HCT116 (cell line): ENCODE results near the gene MYRF. TPM values are rescaled to one million over a fixed set of nuclear protein-coding genes. Genes with fewer than 3 reads are reported as not detected.

Experiments
- ATAC-seq: fragments of 200-7000 bp; cut with Tn5 transposase; 2 replicates; pipeline ENCODE4 v1.9.1; 2020; ENCODE audit warnings: mild to moderate bottlenecking, moderate library complexity
- BruUV-seq: library from RNA; stranded (reverse); fragments of 400-500 nt; replicated peaks from 2 replicates; lab custom pipeline; 2021; lab: Mats Ljungman, UMichigan
- CTCF ChIA-PET: fragments of 300-600 bp; sonication (Branson Sonifier 250); formaldehyde crosslinking; loops from one replicate; lab custom pipeline; 2021; ENCODE audit warnings: antibody characterized with exemption; lab: Charles Lee
- POLR2A ChIA-PET: fragments of 300-600, 350-600 bp; sonication (Branson Sonifier 250); formaldehyde crosslinking; loops from one replicate; lab custom pipeline; 2021; ENCODE audit warnings: antibody characterized with exemption; lab: Charles Lee
- RAD21 ChIA-PET, 2 experiments: fragments of 300-600 bp; sonication (Branson Sonifier 250); formaldehyde crosslinking; loops; one replicate each; lab custom pipeline; 2023; ENCODE audit warnings: low total read pairs in 2 of 2; ENCODE audit not compliant: uncharacterized antibody in 2 of 2, unreplicated experiment in 2 of 2, low non-redundant PET in 1 of 2; lab: Charles Lee
- DNase-seq: peaks from one replicate; pipeline ENCODE4 v3.0.0-alpha.2; 2010; ENCODE audit warnings: low read depth, low spot score
- H2AFZ ChIP-seq: fragments of 200-600 bp; shearing (Covaris generic), sonication (generic); 2 replicates; pipeline ENCODE4 v1.6.1; 2017; ENCODE audit warnings: low read depth, mixed run types, mixed read lengths, antibody characterized with exemption, low read length; ENCODE audit not compliant: poor library complexity, severe bottlenecking
- H3K27ac ChIP-seq: 2 replicates; pipeline ENCODE4 v1.5.1; 2012; ENCODE audit warnings: low read depth, low read length
- H3K27me3 ChIP-seq: fragments of 200-600 bp; sonication (generic); 2 replicates; pipeline ENCODE4 v1.6.1; 2016; ENCODE audit warnings: mixed run types, low read length, mixed read lengths; ENCODE audit not compliant: insufficient read depth
- H3K36me3 ChIP-seq, 2 experiments: fragments of 200-500 bp in 1 of 2; fragments of 200-600 bp in 1 of 2; sonication (Bioruptor generic) in 1 of 2; sonication (generic) in 1 of 2; 2 replicates each; pipeline versions ENCODE4 v1.5.1 to v1.6.1; 2014 to 2016; ENCODE audit warnings: low read length in 2 of 2, inconsistent platforms in 1 of 2, mixed read lengths in 1 of 2, mixed run types in 1 of 2; ENCODE audit not compliant: insufficient read depth in 2 of 2, control insufficient read depth in 1 of 2
- H3K4me1 ChIP-seq, 2 experiments: fragments of 200-600 bp in 1 of 2; sonication (generic) in 1 of 2; 2 replicates each; pipeline versions ENCODE4 v1.5.1 to v1.6.1; 2012 to 2017; ENCODE audit warnings: low read length in 2 of 2, inconsistent platforms in 1 of 2, mild to moderate bottlenecking in 1 of 2, mixed read lengths in 1 of 2, mixed run types in 1 of 2, moderate library complexity in 1 of 2; ENCODE audit not compliant: insufficient read depth in 2 of 2, control insufficient read depth in 1 of 2
- H3K4me2 ChIP-seq: fragments of 200-600 bp; sonication (generic); 2 replicates; pipeline ENCODE4 v1.6.1; 2017; ENCODE audit warnings: mixed run types, low read length, mixed read lengths
- H3K4me3 ChIP-seq, 2 experiments: fragments of 200-600 bp in 1 of 2; sonication (generic) in 1 of 2; replicated peaks in 1 of 2; 2 replicates each; pipeline ENCODE4 v1.5.1; 2011 to 2016; ENCODE audit warnings: low read length in 2 of 2, control low read depth in 1 of 2, low read depth in 1 of 2, mild to moderate bottlenecking in 1 of 2, mixed read lengths in 1 of 2, mixed run types in 1 of 2
- H3K79me2 ChIP-seq: fragments of 200-600 bp; sonication (generic); 2 replicates; pipeline ENCODE4 v1.6.1; 2017; ENCODE audit warnings: mild to moderate bottlenecking, mixed run types, low read length, moderate library complexity, mixed read lengths; ENCODE audit not compliant: insufficient read depth
- H3K9ac ChIP-seq: fragments of 200-600 bp; sonication (generic); 2 replicates; pipeline ENCODE4 v1.6.1; 2016; ENCODE audit warnings: low read length, mixed read lengths
- H3K9me2 ChIP-seq: fragments of 200-600 bp; sonication (generic), shearing (Covaris generic); 2 replicates; pipeline ENCODE4 v1.6.1; 2017; ENCODE audit warnings: mixed run types, mild to moderate bottlenecking, moderate library complexity; ENCODE audit not compliant: insufficient read depth
- H3K9me3 ChIP-seq, 2 experiments: fragments of 200-500 bp in 1 of 2; fragments of 200-600 bp in 1 of 2; sonication (Bioruptor generic) in 1 of 2; sonication (generic) in 1 of 2; 2 replicates each; pipeline ENCODE4 v1.6.1; 2014 to 2017; ENCODE audit warnings: low read length in 2 of 2, mixed read lengths in 2 of 2, inconsistent platforms in 1 of 2, low read depth in 1 of 2, mild to moderate bottlenecking in 1 of 2, mixed run types in 1 of 2, moderate library complexity in 1 of 2; ENCODE audit not compliant: control insufficient read depth in 1 of 2, insufficient read depth in 1 of 2
- H4K20me1 ChIP-seq: fragments of 200-600 bp; sonication (generic), shearing (Covaris generic); 2 replicates; pipeline ENCODE4 v1.6.1; 2017; ENCODE audit warnings: mixed run types, mild to moderate bottlenecking, moderate library complexity; ENCODE audit not compliant: insufficient read depth
- ATF3 ChIP-seq: IDR thresholded peaks from 2 replicates; pipeline ENCODE4 v1.6.1; 2012
- CBX3 ChIP-seq: IDR thresholded peaks from 2 replicates; pipeline ENCODE4 v1.6.1; 2012; ENCODE audit warnings: low read depth
- CTCF ChIP-seq, 3 experiments: fragments of 200-600 bp in 1 of 3; sonication (generic) in 1 of 3; IDR thresholded peaks in 2 of 3; conservative IDR thresholded peaks in 1 of 3; 2 replicates each; pipeline ENCODE4 v1.5.1; 2012 to 2017; ENCODE audit warnings: low read depth in 2 of 3, low read length in 2 of 3, antibody characterized with exemption in 1 of 3, borderline replicate concordance in 1 of 3, control low read depth in 1 of 3, mild to moderate bottlenecking in 1 of 3, mixed read lengths in 1 of 3, mixed run types in 1 of 3, moderate library complexity in 1 of 3; ENCODE audit not compliant: insufficient read depth in 1 of 3
- ELF1 ChIP-seq: IDR thresholded peaks from 2 replicates; pipeline ENCODE4 v1.6.1; 2012; ENCODE audit warnings: low read depth, borderline replicate concordance
- EZH2 ChIP-seq: fragments of 200-600 bp; sonication (generic); IDR thresholded peaks from 2 replicates; pipeline ENCODE4 v1.6.1; 2017; ENCODE audit warnings: antibody characterized with exemption, mixed run types
- EZH2phosphoT487 ChIP-seq: fragments of 200-600 bp; IDR thresholded peaks from 2 replicates; pipeline ENCODE4 v1.6.1; 2018; ENCODE audit warnings: antibody characterized with exemption, borderline replicate concordance
- FOSL1 ChIP-seq: IDR thresholded peaks from 2 replicates; pipeline ENCODE4 v1.6.1; 2012; ENCODE audit warnings: low read depth
- JUND ChIP-seq: IDR thresholded peaks from 2 replicates; pipeline ENCODE4 v1.6.1; 2012
- MAX ChIP-seq: IDR thresholded peaks from 2 replicates; pipeline ENCODE4 v1.6.1; 2012
- POLR2A ChIP-seq: IDR thresholded peaks from 2 replicates; pipeline ENCODE4 v1.7.0; 2011; ENCODE audit warnings: borderline replicate concordance; ENCODE audit not compliant: insufficient read depth, insufficient read length; ENCODE audit errors: extremely low read depth
- POLR2AphosphoS5 ChIP-seq: IDR thresholded peaks from 2 replicates; pipeline ENCODE4 v1.6.1; 2011; ENCODE audit warnings: mild to moderate bottlenecking, low read depth, low read length, moderate library complexity
- RAD21 ChIP-seq: IDR thresholded peaks from 2 replicates; pipeline ENCODE4 v1.6.1; 2012; ENCODE audit warnings: low read depth, mild to moderate bottlenecking
- REST ChIP-seq: IDR thresholded peaks from 2 replicates; pipeline ENCODE4 v1.6.1; 2012; ENCODE audit warnings: low read depth
- SIN3A ChIP-seq: IDR thresholded peaks from 2 replicates; pipeline ENCODE4 v1.6.1; 2012; ENCODE audit warnings: low read depth
- SRF ChIP-seq: IDR thresholded peaks from 2 replicates; pipeline ENCODE4 v1.6.1; 2012; ENCODE audit warnings: low read depth
- TCF7L2 ChIP-seq: IDR thresholded peaks from 2 replicates; pipeline ENCODE4 v1.7.0; 2011; ENCODE audit warnings: borderline replicate concordance, inconsistent platforms; ENCODE audit not compliant: insufficient read depth, insufficient read length; ENCODE audit errors: extremely low read depth
- ZBTB33 ChIP-seq: IDR thresholded peaks from 2 replicates; pipeline ENCODE4 v1.6.1; 2011; ENCODE audit warnings: mild to moderate bottlenecking, low read length, moderate library complexity; ENCODE audit not compliant: insufficient replicate concordance; ENCODE audit errors: extremely low read depth
- ZFX ChIP-seq: fragments of 450-650 bp; IDR thresholded peaks from 2 replicates; pipeline ENCODE4 v1.6.1; 2017
- ZNF274 ChIP-seq: fragments of 200-500 bp; sonication (Bioruptor generic); IDR thresholded peaks from 2 replicates; pipeline ENCODE4 v1.6.1; 2014; ENCODE audit warnings: mild to moderate bottlenecking, low read depth, low read length, inconsistent platforms
- intact Hi-C: fragments of 100-400 bp; cut with micrococcal nuclease; formaldehyde crosslinking; loops from 2 replicates; pipeline ENCODE4 v1.10.0; 2022
- total RNA-seq: library from RNA; stranded (reverse); gene quantifications from one replicate; pipeline ENCODE4 v1.2.1, GENCODE V29; 2021; ENCODE audit not compliant: unreplicated experiment

Gene MYRF
- total RNA-seq, 1 experiment from 2014 or later = 52.3 TPM

GRCh38 chr11:61720597-61720996 lies 31.8 kb upstream of the MYRF start:
- CTCF ChIA-PET = no interaction called here
- Histone ChIP-seq H3K9ac (no peak overlapping the region), H3K79me2 (no peaks in the 10 kb centered on the region), H3K27me3 (no peaks in the 10 kb centered on the region), H4K20me1 (no peaks in the 10 kb centered on the region), H3K27ac (no peak overlapping the region), H3K4me2 (no peak overlapping the region), H2AFZ (no peak overlapping the region), H3K4me3 (no peak overlapping the region), H3K36me3 (no peaks in the 10 kb centered on the region), H3K9me2 (no peaks in the 10 kb centered on the region), H3K4me1 (peaks cover 0 to 7% of the 10 kb centered on the region in 2 experiments; a peak in 1 of 4 replicates), H3K9me3 (no peaks in the 10 kb centered on the region)
- POLR2A ChIA-PET = no interaction called here
- DNase-seq (no peak), ATAC-seq (no peak)
- intact Hi-C loops = no loop called here
- no peak for TF ChIP-seq MAX
- no peak for TF ChIP-seq SIN3A
- no peak for TF ChIP-seq ZBTB33
- no peak for TF ChIP-seq EZH2phosphoT487
- TF ChIP-seq JUND = no peak
- TF ChIP-seq POLR2AphosphoS5 = no peak
- TF ChIP-seq EZH2 = no peak
- no peak for TF ChIP-seq REST
- no peak for TF ChIP-seq CTCF (IDR thresholded peaks at IDR 0.05 in 2 of 3, conservative IDR thresholded peaks at IDR 0.05 in 1 of 3; ENCODE audit: borderline replicate concordance in 1 of 3, insufficient read depth in 1 of 3, low read depth in 2 of 3, low read length in 2 of 3)
- TF ChIP-seq ELF1 = no peak
- TF ChIP-seq POLR2A = no peak
- no peak for TF ChIP-seq SRF
- TF ChIP-seq ZNF274 = no peak
- no peak for TF ChIP-seq CBX3
- no peak for TF ChIP-seq FOSL1
- no peak for TF ChIP-seq TCF7L2
- no peak for TF ChIP-seq ATF3
- TF ChIP-seq ZFX = no peak
- TF ChIP-seq RAD21 = no peak
- BruUV-seq = no TSS peak
- RAD21 ChIA-PET = no interaction called here
